Spleen (tissue), 7 donors: ENCODE measurements around the gene DISP2.

Source experiments
- POLR2A ChIP-seq, 3 donors: fragments of 450-650 bp; IDR thresholded peaks; one replicate each; pipeline ENCODE4 v1.5.1; 2017; ENCODE audit warnings: antibody characterized with exemption in 3 of 3, mild to moderate bottlenecking in 1 of 3
- POLR2AphosphoS5 ChIP-seq, 3 donors: sonication (generic); formaldehyde crosslinking; IDR thresholded peaks; one replicate each; pipeline ENCODE4 v1.5.1; 2017; ENCODE audit warnings: antibody characterized with exemption in 3 of 3
- TF ChIP-seq, protein P1 (sequence below), 11 experiments: fragments of 200-600 bp in 7 of 11; fragments of 450-650 bp in 4 of 11; sonication (generic) in 4 of 11; IDR thresholded peaks in 8 of 11; conservative IDR thresholded peaks in 3 of 11; 1 replicate in 7 of 11; 2 replicates in 4 of 11; pipeline versions ENCODE4 v1.4.0 to v1.8.0; 2016 to 2021; ENCODE audit warnings: antibody characterized with exemption in 11 of 11, inconsistent platforms in 4 of 11, mild to moderate bottlenecking in 1 of 11
- donor health status: DM: no; HTN: no; CAD: no; lungs with moderate emphysema.
- donor health status: DM: no; HTN: no; CAD: no.
- donor health status: DM: no; HTN: no; CAD: no.

DNA sequence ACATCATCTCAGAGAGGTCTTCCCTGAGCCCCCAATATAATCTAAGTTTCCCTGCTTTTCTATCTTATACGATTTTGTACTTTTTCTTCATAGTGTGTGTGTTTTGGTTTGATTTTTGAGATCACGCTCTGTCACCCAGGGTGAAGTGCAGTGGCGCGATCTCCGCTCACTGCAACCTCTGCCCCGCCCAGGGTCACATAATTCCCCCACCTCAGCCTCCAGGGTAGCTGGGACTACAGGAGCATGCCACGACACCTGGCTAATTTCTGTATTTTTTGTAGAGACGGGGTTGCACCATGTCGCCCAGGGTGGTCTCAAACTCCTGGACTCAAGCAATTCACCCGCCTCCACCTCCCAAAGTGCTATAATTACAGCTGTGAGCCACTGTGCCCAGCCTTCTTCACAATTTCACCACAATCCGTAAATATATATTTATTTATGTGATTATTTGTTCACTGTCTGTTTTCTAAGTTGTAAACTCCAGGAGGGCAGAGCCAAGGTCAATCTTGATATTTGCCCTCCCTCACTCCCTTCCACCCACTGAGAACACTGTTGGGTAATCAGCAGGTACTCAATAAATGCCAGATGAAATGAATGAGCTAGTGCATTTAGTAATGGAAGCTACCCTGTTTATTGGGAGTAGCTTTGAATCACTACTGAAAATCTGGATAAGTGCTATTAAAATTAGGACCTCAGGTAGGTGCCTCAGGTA lies 24.0 kb downstream of the DISP2 start:
- TF ChIP-seq, protein P1, sequence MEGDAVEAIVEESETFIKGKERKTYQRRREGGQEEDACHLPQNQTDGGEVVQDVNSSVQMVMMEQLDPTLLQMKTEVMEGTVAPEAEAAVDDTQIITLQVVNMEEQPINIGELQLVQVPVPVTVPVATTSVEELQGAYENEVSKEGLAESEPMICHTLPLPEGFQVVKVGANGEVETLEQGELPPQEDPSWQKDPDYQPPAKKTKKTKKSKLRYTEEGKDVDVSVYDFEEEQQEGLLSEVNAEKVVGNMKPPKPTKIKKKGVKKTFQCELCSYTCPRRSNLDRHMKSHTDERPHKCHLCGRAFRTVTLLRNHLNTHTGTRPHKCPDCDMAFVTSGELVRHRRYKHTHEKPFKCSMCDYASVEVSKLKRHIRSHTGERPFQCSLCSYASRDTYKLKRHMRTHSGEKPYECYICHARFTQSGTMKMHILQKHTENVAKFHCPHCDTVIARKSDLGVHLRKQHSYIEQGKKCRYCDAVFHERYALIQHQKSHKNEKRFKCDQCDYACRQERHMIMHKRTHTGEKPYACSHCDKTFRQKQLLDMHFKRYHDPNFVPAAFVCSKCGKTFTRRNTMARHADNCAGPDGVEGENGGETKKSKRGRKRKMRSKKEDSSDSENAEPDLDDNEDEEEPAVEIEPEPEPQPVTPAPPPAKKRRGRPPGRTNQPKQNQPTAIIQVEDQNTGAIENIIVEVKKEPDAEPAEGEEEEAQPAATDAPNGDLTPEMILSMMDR (IDR thresholded peaks at IDR 0.05 in 8 of 11, conservative IDR thresholded peaks at IDR 0.05 in 3 of 11), result no peak
- TF ChIP-seq POLR2AphosphoS5 (IDR thresholded peaks at IDR 0.05), result no peak
- TF ChIP-seq POLR2A (IDR thresholded peaks at IDR 0.05), result no peak
